Vagina (tissue), 2 donors: ENCODE measurements around the gene KCNIP2. TPM values are rescaled to one million over a fixed set of nuclear protein-coding genes. Genes with fewer than 3 reads are reported as not detected.

Source experiments
- DNase-seq, 2 donors: peaks; one replicate each; pipeline ENCODE4 v3.0.0-alpha.2; 2017; ENCODE audit errors: extremely low spot score in 2 of 2
- H3K27ac ChIP-seq: fragments of 200-600 bp; sonication (generic); one replicate; pipeline ENCODE4 v1.5.1; 2019
- H3K27me3 ChIP-seq: fragments of 200-600 bp; sonication (generic); one replicate; pipeline ENCODE4 v1.5.1; 2019
- H3K36me3 ChIP-seq, 2 donors: fragments of 200-600 bp; sonication (generic); one replicate each; pipeline ENCODE4 v1.5.1; 2017 to 2019
- H3K4me1 ChIP-seq: fragments of 200-600 bp; sonication (generic); one replicate; pipeline ENCODE4 v1.5.1; 2019
- H3K4me3 ChIP-seq, 2 donors: fragments of 200-600 bp; sonication (generic); 1 replicate in 1 of 2; 2 replicates in 1 of 2; pipeline ENCODE4 v1.5.1; 2016 to 2019
- H3K9me3 ChIP-seq: fragments of 200-600 bp; sonication (generic); one replicate; pipeline ENCODE4 v1.5.1; 2019
- POLR2A ChIP-seq, 2 donors: fragments of 450-650 bp; IDR thresholded peaks; one replicate each; pipeline ENCODE4 v1.6.1; 2017; ENCODE audit warnings: antibody characterized with exemption in 2 of 2, mild to moderate bottlenecking in 2 of 2, moderate library complexity in 2 of 2
- POLR2AphosphoS5 ChIP-seq, 2 donors: sonication (generic); formaldehyde crosslinking; IDR thresholded peaks; one replicate each; pipeline ENCODE4 v1.9.0; 2017; ENCODE audit warnings: antibody characterized with exemption in 2 of 2, mild to moderate bottlenecking in 2 of 2, low read depth in 1 of 2; ENCODE audit not compliant: insufficient read depth in 1 of 2
- intact Hi-C: fragments of 100-400 bp; cut with DNase I; formaldehyde crosslinking; loops from one replicate; pipeline ENCODE4 v1.15.1; 2023
- total RNA-seq: library from RNA; depleted of rRNA; stranded (reverse); fragments of >200 nt; gene quantifications from one replicate; pipeline ENCODE4 v1.2.3, GENCODE V29; 2016
- TF ChIP-seq, protein P1 (sequence below), 3 experiments: fragments of 450-650 bp in 2 of 3; fragments of 200-600 bp in 1 of 3; sonication (generic) in 1 of 3; IDR thresholded peaks; one replicate each; pipeline ENCODE4 v1.5.1; 2017 to 2019; ENCODE audit warnings: antibody characterized with exemption in 3 of 3, mild to moderate bottlenecking in 2 of 3, moderate library complexity in 2 of 3

Gene KCNIP2
- total RNA-seq, 1 donor from 2014 or later, result 5.9 TPM

DNA sequence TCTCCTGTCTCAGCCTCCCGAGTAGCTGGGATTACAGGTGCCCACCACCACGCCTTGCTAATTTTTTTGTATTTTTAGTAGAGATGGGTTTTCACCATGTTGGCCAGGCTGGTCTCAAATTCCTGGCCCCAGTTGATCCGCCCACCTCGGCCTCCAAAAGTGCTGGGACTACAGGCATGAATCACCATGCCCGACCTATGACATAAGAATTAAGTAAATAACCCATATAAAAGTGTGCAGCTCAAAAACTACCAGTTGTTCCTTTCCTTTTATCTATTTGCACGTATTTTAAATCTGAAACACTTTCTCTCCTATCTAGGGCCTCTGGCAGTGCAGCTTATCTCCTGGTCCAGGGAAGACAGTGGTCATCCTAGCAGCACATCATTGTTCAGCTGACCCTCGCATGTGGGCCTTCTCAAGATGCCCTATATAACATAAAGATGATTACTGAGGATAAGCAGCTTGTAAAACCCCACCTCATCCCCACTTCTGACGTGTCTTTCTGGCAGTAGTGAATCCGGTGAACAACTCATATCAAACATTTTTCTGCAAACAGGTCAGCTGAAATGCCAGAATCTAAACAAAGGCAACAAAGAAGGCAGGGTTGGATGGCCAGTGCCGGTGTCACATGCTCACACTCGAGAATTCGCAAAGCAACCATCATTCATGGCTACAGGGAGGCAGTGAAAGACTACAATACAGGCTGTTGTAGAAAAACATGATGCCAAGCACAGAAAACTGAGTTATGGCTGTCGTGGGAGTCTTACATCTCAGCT, 36.0 kb upstream of the KCNIP2 start:
- TF ChIP-seq POLR2AphosphoS5 (IDR thresholded peaks at IDR 0.05; ENCODE audit: insufficient read depth in 1 of 2, low read depth in 1 of 2) (no peak), POLR2A (IDR thresholded peaks at IDR 0.05) (no peak)
- TF ChIP-seq, protein P1, sequence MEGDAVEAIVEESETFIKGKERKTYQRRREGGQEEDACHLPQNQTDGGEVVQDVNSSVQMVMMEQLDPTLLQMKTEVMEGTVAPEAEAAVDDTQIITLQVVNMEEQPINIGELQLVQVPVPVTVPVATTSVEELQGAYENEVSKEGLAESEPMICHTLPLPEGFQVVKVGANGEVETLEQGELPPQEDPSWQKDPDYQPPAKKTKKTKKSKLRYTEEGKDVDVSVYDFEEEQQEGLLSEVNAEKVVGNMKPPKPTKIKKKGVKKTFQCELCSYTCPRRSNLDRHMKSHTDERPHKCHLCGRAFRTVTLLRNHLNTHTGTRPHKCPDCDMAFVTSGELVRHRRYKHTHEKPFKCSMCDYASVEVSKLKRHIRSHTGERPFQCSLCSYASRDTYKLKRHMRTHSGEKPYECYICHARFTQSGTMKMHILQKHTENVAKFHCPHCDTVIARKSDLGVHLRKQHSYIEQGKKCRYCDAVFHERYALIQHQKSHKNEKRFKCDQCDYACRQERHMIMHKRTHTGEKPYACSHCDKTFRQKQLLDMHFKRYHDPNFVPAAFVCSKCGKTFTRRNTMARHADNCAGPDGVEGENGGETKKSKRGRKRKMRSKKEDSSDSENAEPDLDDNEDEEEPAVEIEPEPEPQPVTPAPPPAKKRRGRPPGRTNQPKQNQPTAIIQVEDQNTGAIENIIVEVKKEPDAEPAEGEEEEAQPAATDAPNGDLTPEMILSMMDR (IDR thresholded peaks at IDR 0.05), result no peak
- intact Hi-C loops, result no loop called here
- Histone ChIP-seq H3K4me3 (no peak overlapping the region), H3K9me3 (no peaks in the 10 kb centered on the region), H3K27me3 (no peaks in the 10 kb centered on the region), H3K27ac (no peak overlapping the region), H3K4me1 (no peaks in the 10 kb centered on the region), H3K36me3 (no peaks in the 10 kb centered on the region)
- DNase-seq, result no peak

DNA sequence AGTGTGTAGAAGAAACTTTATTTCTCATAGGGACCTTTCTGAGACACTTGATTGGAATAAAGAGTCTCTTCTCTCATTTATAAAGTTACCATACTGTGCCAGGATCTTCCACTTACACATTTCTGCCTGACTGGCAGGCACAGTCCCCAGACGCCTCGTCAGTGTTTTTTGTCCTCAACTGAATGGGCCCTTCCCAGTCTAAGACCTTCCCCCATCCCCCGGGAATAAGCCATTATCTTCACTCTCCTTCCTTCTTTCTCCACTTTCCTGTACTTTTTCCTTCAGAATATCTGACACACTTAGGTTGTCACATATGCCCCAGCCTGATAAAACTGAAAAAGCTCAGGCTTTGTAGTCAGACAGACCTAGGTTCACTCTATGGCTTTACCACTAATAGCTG, 35.3 kb upstream of the KCNIP2 start:
- no peaks in the 10 kb centered on the region for H3K36me3 ChIP-seq
- no peak for TF ChIP-seq POLR2AphosphoS5 (IDR thresholded peaks at IDR 0.05; ENCODE audit: insufficient read depth in 1 of 2, low read depth in 1 of 2)
- TF ChIP-seq, protein P1 (IDR thresholded peaks at IDR 0.05), result no peak
- no peak for TF ChIP-seq POLR2A (IDR thresholded peaks at IDR 0.05)
- no peak overlapping the region for H3K27ac ChIP-seq
- H3K4me3 ChIP-seq, result no peak overlapping the region
- intact Hi-C loops, result no loop called here
- no peaks in the 10 kb centered on the region for H3K27me3 ChIP-seq
- no peak for DNase-seq
- no peaks in the 10 kb centered on the region for H3K4me1 ChIP-seq
- no peaks in the 10 kb centered on the region for H3K9me3 ChIP-seq

DNA sequence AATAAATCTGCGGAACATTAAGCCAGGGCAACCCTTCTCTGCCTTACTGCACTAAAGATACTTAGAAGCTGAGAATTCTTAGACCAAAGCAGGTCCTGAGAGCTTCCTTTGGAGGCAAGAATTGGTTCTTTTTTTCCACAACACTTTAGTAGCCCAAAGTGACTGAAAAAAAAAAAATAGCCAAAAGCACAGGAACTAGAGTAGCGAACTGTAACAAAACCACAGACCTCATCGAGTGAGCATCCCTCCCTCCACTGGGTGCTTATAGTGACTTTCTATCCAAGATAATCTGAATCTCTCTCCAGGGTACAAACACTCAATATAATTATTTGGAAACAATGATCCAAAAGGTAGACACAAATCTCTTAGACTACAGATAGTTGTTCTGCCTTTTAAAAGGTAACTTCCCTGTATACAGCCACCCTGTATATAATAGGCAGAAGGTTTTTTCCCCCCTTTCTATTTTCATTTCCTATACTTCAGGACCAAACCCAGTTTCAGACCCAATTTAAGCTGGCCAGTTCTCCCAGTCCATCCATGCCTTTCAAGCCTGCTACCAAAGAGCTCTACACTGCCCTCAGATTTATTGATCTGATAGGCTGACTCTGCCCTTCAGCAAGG, 31.6 kb upstream of the KCNIP2 start:
- H3K4me1 ChIP-seq, result no peaks in the 10 kb centered on the region

GRCh38 chr10:101874252-101874651, 30.7 kb upstream of the KCNIP2 start:
- no peaks in the 10 kb centered on the region for H3K4me1 ChIP-seq
- TF ChIP-seq, protein P1 (IDR thresholded peaks at IDR 0.05), result no peak
- no peak for TF ChIP-seq POLR2A (IDR thresholded peaks at IDR 0.05)
- no peak for TF ChIP-seq POLR2AphosphoS5 (IDR thresholded peaks at IDR 0.05; ENCODE audit: insufficient read depth in 1 of 2, low read depth in 1 of 2)
- H3K27me3 ChIP-seq, result no peaks in the 10 kb centered on the region
- intact Hi-C loops, result no loop called here
- no peaks in the 10 kb centered on the region for H3K9me3 ChIP-seq
- no peak for DNase-seq
- H3K27ac ChIP-seq, result no peak overlapping the region
- no peaks in the 10 kb centered on the region for H3K36me3 ChIP-seq
- no peak overlapping the region for H3K4me3 ChIP-seq

More for the DNA sequence above, 31.6 kb upstream of the KCNIP2 start:
- TF ChIP-seq POLR2A (IDR thresholded peaks at IDR 0.05) (no peak), POLR2AphosphoS5 (IDR thresholded peaks at IDR 0.05; ENCODE audit: insufficient read depth in 1 of 2, low read depth in 1 of 2) (no peak)
- TF ChIP-seq, protein P1 (IDR thresholded peaks at IDR 0.05), result no peak
- no peaks in the 10 kb centered on the region for H3K9me3 ChIP-seq
- H3K27ac ChIP-seq, result no peak overlapping the region
- H3K36me3 ChIP-seq, result no peaks in the 10 kb centered on the region
- no peak for DNase-seq
- no peak overlapping the region for H3K4me3 ChIP-seq
- intact Hi-C loops, result no loop called here
- H3K27me3 ChIP-seq, result no peaks in the 10 kb centered on the region

DNA sequence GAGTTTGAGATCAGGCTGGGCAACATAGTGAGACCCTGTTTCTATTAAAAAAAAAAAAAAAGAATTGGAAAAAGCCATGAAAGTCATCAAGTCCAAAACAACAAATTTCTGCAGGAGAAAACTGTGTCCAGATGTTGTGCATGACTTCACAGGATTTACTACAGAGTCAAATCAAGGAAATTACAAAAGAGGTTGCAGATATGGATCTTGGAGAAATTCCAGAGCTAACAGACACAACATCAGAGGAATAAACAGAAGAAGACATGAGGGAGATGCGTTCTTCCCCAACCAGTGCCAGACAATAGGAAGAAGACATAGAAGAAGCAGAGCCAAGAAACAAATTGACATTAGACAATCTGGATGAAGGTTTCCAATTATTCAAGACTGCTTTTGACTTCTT, 24.3 kb upstream of the KCNIP2 start:
- Histone ChIP-seq H3K27me3 (no peaks in the 10 kb centered on the region), H3K4me3 (no peak overlapping the region), H3K4me1 (no peaks in the 10 kb centered on the region), H3K36me3 (no peaks in the 10 kb centered on the region), H3K9me3 (no peaks in the 10 kb centered on the region), H3K27ac (no peak overlapping the region)
- DNase-seq, result no peak
- TF ChIP-seq POLR2AphosphoS5 (IDR thresholded peaks at IDR 0.05; ENCODE audit: insufficient read depth in 1 of 2, low read depth in 1 of 2) (no peak), POLR2A (IDR thresholded peaks at IDR 0.05) (no peak)
- TF ChIP-seq, protein P1 (IDR thresholded peaks at IDR 0.05), result no peak
- intact Hi-C loops, result no loop called here
